ENCODE data around the gene ZRSR2. TPM values are rescaled to one million over a fixed set of nuclear protein-coding genes. Genes with fewer than 3 reads are reported as not detected.

Gene ZRSR2
- total and polyA plus RNA-seq, 11 donors: 3.1 to 18.9 (median 7.6) TPM

DNA sequence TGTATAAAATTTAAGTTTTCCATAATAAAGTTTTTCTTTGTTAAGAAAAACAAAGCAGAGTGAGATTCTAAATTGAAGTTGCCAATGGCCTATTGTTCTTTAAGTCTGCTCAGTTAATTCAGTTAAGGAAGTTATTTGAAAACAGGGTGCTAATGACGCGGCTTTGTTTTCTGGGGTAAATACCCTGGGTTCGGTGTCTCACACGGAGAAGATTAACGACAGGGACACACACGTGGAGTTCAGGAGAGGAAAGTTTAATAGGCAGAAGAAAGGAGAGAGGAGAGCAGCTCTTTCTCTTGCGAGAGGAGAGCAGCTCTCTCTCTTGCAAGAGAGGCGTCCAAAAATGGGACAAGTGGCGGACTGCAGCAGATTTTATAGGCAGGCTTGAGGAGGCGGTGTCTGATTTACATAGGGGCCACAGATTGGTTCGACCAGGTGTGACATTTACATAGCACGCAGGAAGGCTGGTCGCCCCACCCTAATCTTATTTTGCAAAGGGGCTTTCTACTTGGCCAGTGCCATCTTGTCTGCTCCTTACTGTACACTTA, 42.6 kb upstream of the ZRSR2 start:
- H3K4me3 ChIP-seq: no peak overlapping the region
- H3K36me3 ChIP-seq: peaks cover 0 to 1% (median 0%) of the 10 kb centered on the region in 9 donors
- H3K9me3 ChIP-seq: no peaks in the 10 kb centered on the region
- intact Hi-C loops (cut with DNase I): no loop called here
- no peak for ATAC-seq
- DNase-seq: no peak
- no peak overlapping the region for H3K27ac ChIP-seq
- TF ChIP-seq, protein P1, sequence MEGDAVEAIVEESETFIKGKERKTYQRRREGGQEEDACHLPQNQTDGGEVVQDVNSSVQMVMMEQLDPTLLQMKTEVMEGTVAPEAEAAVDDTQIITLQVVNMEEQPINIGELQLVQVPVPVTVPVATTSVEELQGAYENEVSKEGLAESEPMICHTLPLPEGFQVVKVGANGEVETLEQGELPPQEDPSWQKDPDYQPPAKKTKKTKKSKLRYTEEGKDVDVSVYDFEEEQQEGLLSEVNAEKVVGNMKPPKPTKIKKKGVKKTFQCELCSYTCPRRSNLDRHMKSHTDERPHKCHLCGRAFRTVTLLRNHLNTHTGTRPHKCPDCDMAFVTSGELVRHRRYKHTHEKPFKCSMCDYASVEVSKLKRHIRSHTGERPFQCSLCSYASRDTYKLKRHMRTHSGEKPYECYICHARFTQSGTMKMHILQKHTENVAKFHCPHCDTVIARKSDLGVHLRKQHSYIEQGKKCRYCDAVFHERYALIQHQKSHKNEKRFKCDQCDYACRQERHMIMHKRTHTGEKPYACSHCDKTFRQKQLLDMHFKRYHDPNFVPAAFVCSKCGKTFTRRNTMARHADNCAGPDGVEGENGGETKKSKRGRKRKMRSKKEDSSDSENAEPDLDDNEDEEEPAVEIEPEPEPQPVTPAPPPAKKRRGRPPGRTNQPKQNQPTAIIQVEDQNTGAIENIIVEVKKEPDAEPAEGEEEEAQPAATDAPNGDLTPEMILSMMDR (IDR thresholded peaks at IDR 0.05): no peak
- no peak for TF ChIP-seq POLR2A (IDR thresholded peaks at IDR 0.05)
- peaks cover 0 to 48% (median 16%) of the 10 kb centered on the region in 12 donors for H3K4me1 ChIP-seq
- WGBS, 4 donors: 75 to 83% (median 78%) methylated on average over 12 to 13 of the region's 13 CpGs
- no peaks in the 10 kb centered on the region for H3K27me3 ChIP-seq

DNA sequence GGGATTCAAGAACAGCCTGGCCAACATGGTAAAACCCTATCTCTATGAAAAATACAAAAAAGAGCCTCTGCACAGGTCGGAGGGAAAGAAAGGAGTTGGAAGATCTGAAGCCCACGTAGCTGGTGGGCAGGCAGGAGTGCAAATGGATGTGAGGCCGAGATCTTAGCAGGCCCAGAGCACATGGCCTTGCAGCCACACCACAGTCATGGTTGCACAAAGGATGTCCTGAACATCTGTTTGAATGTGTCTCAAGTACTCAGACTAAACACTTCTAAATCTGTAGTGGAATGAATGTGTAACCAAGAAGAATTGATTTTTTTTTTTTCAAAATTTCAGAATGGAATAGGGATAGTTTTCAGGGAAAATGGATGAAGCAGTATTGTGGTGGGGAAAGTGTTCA, 41.4 kb upstream of the ZRSR2 start:
- 85 to 93% (median 92%) methylated on average over 3 of the region's 3 CpGs for WGBS, 4 donors
- TF ChIP-seq, protein P1 (IDR thresholded peaks at IDR 0.05): no peak
- TF ChIP-seq POLR2A (IDR thresholded peaks at IDR 0.05): no peak
- no peaks in the 10 kb centered on the region for H3K27me3 ChIP-seq
- ATAC-seq (no peak), DNase-seq (no peak)
- peak overlapping the region in 3 of 12 donors; percentile 77 to 85 (median 84) for H3K27ac ChIP-seq
- H3K36me3 ChIP-seq: no peaks in the 10 kb centered on the region
- H3K4me3 ChIP-seq: no peak overlapping the region
- no peaks in the 10 kb centered on the region for H3K9me3 ChIP-seq
- intact Hi-C loops (cut with DNase I): no loop called here
- peaks cover 0 to 48% (median 14%) of the 10 kb centered on the region in 12 donors for H3K4me1 ChIP-seq

DNA sequence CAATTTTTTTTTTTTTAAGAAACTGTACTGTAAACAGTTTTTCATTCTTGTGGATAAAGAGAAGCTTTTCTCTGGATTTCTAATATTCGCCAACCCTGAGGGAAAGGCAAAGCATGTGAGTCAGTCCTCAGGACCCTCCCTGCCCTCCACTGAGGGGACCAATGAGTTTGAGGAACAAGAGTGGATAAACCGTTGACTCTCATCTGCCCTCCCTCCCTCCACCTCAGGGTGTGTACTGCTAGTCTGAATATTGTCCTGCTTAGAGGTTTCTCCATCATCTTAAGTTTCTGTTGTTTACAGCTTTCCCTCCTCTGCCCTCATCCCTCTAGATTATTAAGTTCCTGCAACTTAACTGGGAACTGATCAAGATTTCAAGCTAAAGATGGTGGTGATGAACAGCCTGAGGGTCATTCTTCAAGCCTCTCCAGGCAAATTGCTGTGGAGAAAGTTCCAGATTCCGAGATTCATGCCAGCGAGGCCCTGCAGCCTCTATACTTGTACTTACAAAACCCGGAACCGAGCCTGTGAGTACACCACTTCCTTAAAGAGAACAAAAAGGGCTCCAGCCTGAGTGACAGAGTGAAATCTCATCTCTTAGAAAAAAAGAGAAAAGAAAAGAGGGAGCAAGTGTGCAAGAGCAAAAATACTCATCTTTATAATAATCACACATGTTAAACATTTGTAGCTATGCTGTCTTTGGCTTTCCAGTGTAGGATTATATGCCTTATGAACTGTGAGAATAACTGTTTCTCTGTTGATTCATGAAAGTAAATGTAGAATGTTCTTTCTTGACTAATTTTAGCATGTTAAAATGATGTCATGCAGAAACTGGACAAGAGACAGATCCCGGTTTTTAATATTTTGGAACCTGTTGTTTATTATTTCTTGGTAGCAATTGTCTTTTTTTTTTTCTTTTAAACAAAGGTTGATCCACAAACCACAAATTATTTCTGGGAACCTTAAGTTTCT, 40.4 kb upstream of the ZRSR2 start:
- DNase-seq (peak in 3 of 5 donors; percentile 21 to 41 (median 29)), ATAC-seq (peak; percentile 51 to 85 (median 64))
- H3K27me3 ChIP-seq: no peaks in the 10 kb centered on the region
- 40 to 72% (median 58%) methylated on average over 7 of the region's 7 CpGs for WGBS, 4 donors
- H3K9me3 ChIP-seq: no peaks in the 10 kb centered on the region
- H3K36me3 ChIP-seq: no peaks in the 10 kb centered on the region
- peaks cover 0 to 44% (median 13%) of the 10 kb centered on the region in 12 donors for H3K4me1 ChIP-seq
- TF ChIP-seq POLR2A (IDR thresholded peaks at IDR 0.05): no peak
- TF ChIP-seq, protein P1 (IDR thresholded peaks at IDR 0.05): no peak
- peak overlapping the region; percentile 39 to 85 (median 72) for H3K27ac ChIP-seq
- intact Hi-C loops (cut with DNase I): no loop called here
- peak overlapping the region in 3 of 12 donors; percentile 3 to 23 (median 8) for H3K4me3 ChIP-seq

DNA sequence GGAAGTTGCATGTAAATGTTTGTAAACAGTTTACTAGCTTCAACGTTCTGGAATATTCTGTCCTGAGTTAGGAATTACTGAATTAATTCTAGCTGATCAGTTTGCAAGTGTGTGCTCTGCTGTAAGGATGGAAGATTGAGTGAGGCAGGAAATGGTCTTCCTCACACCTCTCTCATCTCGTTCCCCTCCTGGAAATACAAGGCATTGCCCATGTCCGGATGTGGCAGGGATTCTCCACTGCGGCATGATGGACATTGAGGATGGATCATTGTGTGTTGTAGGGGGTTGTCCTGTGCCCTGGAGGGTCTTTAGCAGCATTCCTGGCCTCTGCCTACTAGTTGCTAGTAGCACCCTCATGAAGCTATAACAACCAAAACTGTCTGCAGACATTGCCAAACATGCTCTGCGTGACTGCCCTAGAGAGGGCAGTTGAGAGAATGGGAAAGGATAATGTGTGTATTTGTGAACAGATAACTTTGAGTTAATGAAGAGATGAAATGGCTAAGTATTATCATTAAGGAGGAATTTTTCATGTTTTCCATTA, 39.6 kb upstream of the ZRSR2 start:
- H3K4me3 ChIP-seq: peak overlapping the region in 2 of 12 donors; percentile 3 to 8
- peak overlapping the region; percentile 4 to 85 (median 72) for H3K27ac ChIP-seq
- WGBS, 4 donors: 48 to 81% (median 59%) methylated on average over 5 of the region's 5 CpGs
- intact Hi-C loops (cut with DNase I): no loop called here
- DNase-seq (no peak), ATAC-seq (peak in 1 of 4 donors; percentile 34)
- H3K9me3 ChIP-seq: no peaks in the 10 kb centered on the region
- peaks cover 0 to 37% (median 13%) of the 10 kb centered on the region in 12 donors for H3K4me1 ChIP-seq
- H3K27me3 ChIP-seq: no peaks in the 10 kb centered on the region
- TF ChIP-seq POLR2A (IDR thresholded peaks at IDR 0.05): no peak
- TF ChIP-seq, protein P1 (IDR thresholded peaks at IDR 0.05): no peak
- H3K36me3 ChIP-seq: no peaks in the 10 kb centered on the region

Data from heart left ventricle (tissue), 16 donors.